ENCODE data around the gene FZD2.

DNA sequence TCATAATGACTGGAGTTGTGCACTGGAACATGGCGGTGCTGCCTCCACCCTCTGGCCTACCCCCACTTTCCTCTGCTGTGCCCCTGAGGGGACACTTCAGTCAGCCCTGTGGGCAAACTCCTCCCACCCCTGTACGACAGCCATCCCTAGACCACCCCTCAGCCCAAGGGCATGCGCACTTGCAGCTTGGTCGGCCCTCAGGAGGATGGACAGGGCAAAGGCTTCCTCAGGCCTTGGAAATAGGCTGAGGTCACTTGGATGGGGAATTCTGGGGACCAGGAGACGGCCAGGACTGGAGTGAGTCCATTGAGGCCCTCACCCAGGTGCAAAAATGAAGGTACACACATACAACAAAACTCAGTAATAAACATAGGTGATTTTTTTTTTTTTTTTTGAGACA is 41.0 kb downstream of the FZD2 start:
- TF ChIP-seq NCOA2 (IDR thresholded peaks at IDR 0.05; ENCODE audit: partially characterized antibody in 2 of 2) (no peak), GABPB2 (CRISPR knock-in tag; conservative IDR thresholded peaks at IDR 0.05) (no peak), POLR2G (IDR thresholded peaks at IDR 0.05; ENCODE audit: low read depth, low read length) (no peak), ZBTB7A (IDR thresholded peaks at IDR 0.05; ENCODE audit: borderline replicate concordance, control insufficient read depth, low read depth, low read length) (no peak), MYBL2 (IDR thresholded peaks at IDR 0.05; ENCODE audit: low read depth) (no peak), MYBL2 (CRISPR knock-in tag; IDR thresholded peaks at IDR 0.05; ENCODE audit: borderline replicate concordance) (no peak), SMAD1 (IDR thresholded peaks at IDR 0.05; ENCODE audit: low read depth, low read length, partially characterized antibody) (no peak), RAD51 (IDR thresholded peaks at IDR 0.05; ENCODE audit: borderline replicate concordance, low read depth) (no peak)
- TF ChIP-seq, protein P1, sequence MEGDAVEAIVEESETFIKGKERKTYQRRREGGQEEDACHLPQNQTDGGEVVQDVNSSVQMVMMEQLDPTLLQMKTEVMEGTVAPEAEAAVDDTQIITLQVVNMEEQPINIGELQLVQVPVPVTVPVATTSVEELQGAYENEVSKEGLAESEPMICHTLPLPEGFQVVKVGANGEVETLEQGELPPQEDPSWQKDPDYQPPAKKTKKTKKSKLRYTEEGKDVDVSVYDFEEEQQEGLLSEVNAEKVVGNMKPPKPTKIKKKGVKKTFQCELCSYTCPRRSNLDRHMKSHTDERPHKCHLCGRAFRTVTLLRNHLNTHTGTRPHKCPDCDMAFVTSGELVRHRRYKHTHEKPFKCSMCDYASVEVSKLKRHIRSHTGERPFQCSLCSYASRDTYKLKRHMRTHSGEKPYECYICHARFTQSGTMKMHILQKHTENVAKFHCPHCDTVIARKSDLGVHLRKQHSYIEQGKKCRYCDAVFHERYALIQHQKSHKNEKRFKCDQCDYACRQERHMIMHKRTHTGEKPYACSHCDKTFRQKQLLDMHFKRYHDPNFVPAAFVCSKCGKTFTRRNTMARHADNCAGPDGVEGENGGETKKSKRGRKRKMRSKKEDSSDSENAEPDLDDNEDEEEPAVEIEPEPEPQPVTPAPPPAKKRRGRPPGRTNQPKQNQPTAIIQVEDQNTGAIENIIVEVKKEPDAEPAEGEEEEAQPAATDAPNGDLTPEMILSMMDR (IDR thresholded peaks at IDR 0.05 in 2 of 3, conservative IDR thresholded peaks at IDR 0.05 in 1 of 3; ENCODE audit: insufficient read depth in 2 of 3, low read depth in 1 of 3, low read length in 3 of 3) = no peak

All from K562 (cell line).